GM23338 (cell line): ENCODE data around the gene SEC11C.

Experiments
- EZH2 ChIP-seq: fragments of 200-600 bp; sonication (generic); IDR thresholded peaks from one replicate; pipeline ENCODE4 v1.8.0; 2017; ENCODE audit warnings: antibody characterized with exemption, mild to moderate bottlenecking, low read depth; ENCODE audit not compliant: unreplicated experiment
- JUNB ChIP-seq: IDR thresholded peaks from one replicate; pipeline ENCODE4 v1.6.1; 2016; ENCODE audit warnings: antibody characterized with exemption; ENCODE audit not compliant: unreplicated experiment
- POLR2AphosphoS5 ChIP-seq: IDR thresholded peaks from 2 replicates; pipeline ENCODE4 v1.6.1; 2016; ENCODE audit warnings: antibody characterized with exemption, low read depth
- TF ChIP-seq, protein P1 (sequence below), 2 experiments: fragments of 200-600 bp in 1 of 2; sonication (generic) in 1 of 2; conservative IDR thresholded peaks; 2 replicates each; pipeline versions ENCODE4 v1.5.1 to v1.6.1; 2016 to 2017; ENCODE audit warnings: antibody characterized with exemption in 2 of 2, low read depth in 2 of 2, mild to moderate bottlenecking in 2 of 2, moderate library complexity in 1 of 2
- TF ChIP-seq, protein P2 (sequence below): IDR thresholded peaks from one replicate; pipeline ENCODE4 v1.6.1; 2018; ENCODE audit warnings: antibody characterized with exemption; ENCODE audit not compliant: unreplicated experiment

DNA sequence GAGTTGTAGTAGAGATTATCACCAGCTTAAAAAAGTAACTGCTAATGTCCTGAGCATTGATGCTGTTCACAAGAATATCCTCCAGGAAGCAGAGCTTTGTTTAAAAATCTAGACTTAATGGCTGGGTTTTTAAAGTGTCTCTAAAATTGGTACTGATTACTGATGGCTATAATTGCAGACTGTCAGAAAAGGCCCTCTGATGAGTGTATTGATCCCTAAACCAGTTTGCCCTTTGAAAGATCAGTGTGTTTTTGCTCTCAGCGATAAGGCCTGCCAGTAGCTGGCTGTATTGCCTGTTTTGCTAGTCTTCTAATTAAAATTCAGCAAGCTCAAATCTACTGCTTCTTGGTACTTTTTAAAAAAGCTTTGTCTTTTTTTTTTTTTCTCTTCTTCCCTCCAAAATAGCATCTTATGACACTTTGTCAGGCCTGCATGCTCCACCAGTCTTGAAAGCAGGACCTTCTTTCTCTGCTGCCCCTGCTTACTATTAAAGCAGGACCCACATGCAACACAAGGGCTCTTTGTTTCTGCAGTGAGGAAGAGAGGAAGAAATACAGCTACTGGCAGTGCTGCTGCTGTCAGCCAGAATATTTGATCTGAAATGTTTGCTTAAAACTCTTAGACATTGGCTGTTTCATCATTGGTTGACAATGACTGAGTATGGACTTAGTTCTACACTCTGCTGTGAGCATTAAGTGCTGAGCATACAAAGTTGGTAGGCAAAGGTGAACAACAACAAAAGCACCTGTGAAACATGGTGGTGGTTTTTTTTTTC lies 1.8 kb downstream of the SEC11C start:
- TF ChIP-seq, protein P1, sequence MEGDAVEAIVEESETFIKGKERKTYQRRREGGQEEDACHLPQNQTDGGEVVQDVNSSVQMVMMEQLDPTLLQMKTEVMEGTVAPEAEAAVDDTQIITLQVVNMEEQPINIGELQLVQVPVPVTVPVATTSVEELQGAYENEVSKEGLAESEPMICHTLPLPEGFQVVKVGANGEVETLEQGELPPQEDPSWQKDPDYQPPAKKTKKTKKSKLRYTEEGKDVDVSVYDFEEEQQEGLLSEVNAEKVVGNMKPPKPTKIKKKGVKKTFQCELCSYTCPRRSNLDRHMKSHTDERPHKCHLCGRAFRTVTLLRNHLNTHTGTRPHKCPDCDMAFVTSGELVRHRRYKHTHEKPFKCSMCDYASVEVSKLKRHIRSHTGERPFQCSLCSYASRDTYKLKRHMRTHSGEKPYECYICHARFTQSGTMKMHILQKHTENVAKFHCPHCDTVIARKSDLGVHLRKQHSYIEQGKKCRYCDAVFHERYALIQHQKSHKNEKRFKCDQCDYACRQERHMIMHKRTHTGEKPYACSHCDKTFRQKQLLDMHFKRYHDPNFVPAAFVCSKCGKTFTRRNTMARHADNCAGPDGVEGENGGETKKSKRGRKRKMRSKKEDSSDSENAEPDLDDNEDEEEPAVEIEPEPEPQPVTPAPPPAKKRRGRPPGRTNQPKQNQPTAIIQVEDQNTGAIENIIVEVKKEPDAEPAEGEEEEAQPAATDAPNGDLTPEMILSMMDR (conservative IDR thresholded peaks at IDR 0.05; ENCODE audit: low read depth in 2 of 2) = no peak
- TF ChIP-seq POLR2AphosphoS5 (no peak), EZH2 (no peak), JUNB (no peak)
- TF ChIP-seq, protein P2, sequence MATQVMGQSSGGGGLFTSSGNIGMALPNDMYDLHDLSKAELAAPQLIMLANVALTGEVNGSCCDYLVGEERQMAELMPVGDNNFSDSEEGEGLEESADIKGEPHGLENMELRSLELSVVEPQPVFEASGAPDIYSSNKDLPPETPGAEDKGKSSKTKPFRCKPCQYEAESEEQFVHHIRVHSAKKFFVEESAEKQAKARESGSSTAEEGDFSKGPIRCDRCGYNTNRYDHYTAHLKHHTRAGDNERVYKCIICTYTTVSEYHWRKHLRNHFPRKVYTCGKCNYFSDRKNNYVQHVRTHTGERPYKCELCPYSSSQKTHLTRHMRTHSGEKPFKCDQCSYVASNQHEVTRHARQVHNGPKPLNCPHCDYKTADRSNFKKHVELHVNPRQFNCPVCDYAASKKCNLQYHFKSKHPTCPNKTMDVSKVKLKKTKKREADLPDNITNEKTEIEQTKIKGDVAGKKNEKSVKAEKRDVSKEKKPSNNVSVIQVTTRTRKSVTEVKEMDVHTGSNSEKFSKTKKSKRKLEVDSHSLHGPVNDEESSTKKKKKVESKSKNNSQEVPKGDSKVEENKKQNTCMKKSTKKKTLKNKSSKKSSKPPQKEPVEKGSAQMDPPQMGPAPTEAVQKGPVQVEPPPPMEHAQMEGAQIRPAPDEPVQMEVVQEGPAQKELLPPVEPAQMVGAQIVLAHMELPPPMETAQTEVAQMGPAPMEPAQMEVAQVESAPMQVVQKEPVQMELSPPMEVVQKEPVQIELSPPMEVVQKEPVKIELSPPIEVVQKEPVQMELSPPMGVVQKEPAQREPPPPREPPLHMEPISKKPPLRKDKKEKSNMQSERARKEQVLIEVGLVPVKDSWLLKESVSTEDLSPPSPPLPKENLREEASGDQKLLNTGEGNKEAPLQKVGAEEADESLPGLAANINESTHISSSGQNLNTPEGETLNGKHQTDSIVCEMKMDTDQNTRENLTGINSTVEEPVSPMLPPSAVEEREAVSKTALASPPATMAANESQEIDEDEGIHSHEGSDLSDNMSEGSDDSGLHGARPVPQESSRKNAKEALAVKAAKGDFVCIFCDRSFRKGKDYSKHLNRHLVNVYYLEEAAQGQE = no peak
